SW480 (cell line): Measurements from ENCODE around the gene YY1AP1.
"Not testable (repeated sequence)": the region's sequence is repeated elsewhere in the genome, so short reads cannot be mapped to it uniquely, and the experiment has no call there.

Source experiments
- DNase-seq: peaks from one replicate; pipeline ENCODE4 v3.0.0-alpha.2; 2016; ENCODE audit warnings: low spot score

Gene YY1AP1

GRCh38 chr1:155695608-155696007, 7.0 kb upstream of the YY1AP1 start:
- DNase-seq, result no peak

- DNase-seq, result no peak
Measured at GRCh38 chr1:155695072-155695471, 6.5 kb upstream of the YY1AP1 start.

GRCh38 chr1:155694167-155694566, 5.6 kb upstream of the YY1AP1 start:
- DNase-seq, result no peak

GRCh38 chr1:155691992-155692528, 3.5 kb upstream of the YY1AP1 start:
- DNase-seq, result no peak

- DNase-seq, result peak; percentile 77
Measured at GRCh38 chr1:155689081-155689607, 570 bp upstream of the YY1AP1 start, which contains the start of gene DAP3. DAP3 (plus strand) TSS chr1:155689091; CDS start chr1:155709780, 20,689 bp downstream.

GRCh38 chr1:155687705-155688323, 760 bp downstream of the YY1AP1 start:
- DNase-seq, result not testable (repeated sequence)

GRCh38 chr1:155681776-155682175, 6.8 kb downstream of the YY1AP1 start:
- no peak for DNase-seq

GRCh38 chr1:155680531-155680930, 8.0 kb downstream of the YY1AP1 start:
- DNase-seq, result no peak

GRCh38 chr1:155678992-155679391, 9.6 kb downstream of the YY1AP1 start:
- DNase-seq, result not testable (repeated sequence)

- no peak for DNase-seq
Measured at GRCh38 chr1:155678027-155678426, 10.5 kb downstream of the YY1AP1 start.

- DNase-seq, result no peak
Measured at GRCh38 chr1:155673003-155673402, 15.6 kb downstream of the YY1AP1 start.

- no peak for DNase-seq
Measured at GRCh38 chr1:155671750-155672149, 16.8 kb downstream of the YY1AP1 start.

- no peak for DNase-seq
Measured at GRCh38 chr1:155669233-155670162, 19.1 kb downstream of the YY1AP1 start.

GRCh38 chr1:155661239-155661638, 27.3 kb downstream of the YY1AP1 start:
- DNase-seq, result not testable (repeated sequence)

- no peak for DNase-seq
Measured at GRCh38 chr1:155657463-155657862, 31.1 kb downstream of the YY1AP1 start.

- no peak for DNase-seq
Measured at GRCh38 chr1:155652951-155653350, 35.6 kb downstream of the YY1AP1 start.

GRCh38 chr1:155651861-155652661, 36.5 kb downstream of the YY1AP1 start:
- no peak for DNase-seq

GRCh38 chr1:155650231-155650757, 38.3 kb downstream of the YY1AP1 start:
- DNase-seq, result no peak

GRCh38 chr1:155649676-155650075, 38.9 kb downstream of the YY1AP1 start:
- DNase-seq, result no peak

GRCh38 chr1:155648207-155649147, 40.1 kb downstream of the YY1AP1 start:
- DNase-seq, result peak; percentile 46
